GM10266 (cell line): ENCODE measurements around the gene PLIN4.

Source experiments
- DNase-seq: peaks from one replicate; pipeline ENCODE4 v3.0.0; 2012; ENCODE audit errors: extremely low spot score
- TF ChIP-seq, protein P1 (sequence below): IDR thresholded peaks from 2 replicates; pipeline ENCODE4 v1.5.1; 2012; ENCODE audit warnings: mild to moderate bottlenecking, low read depth; ENCODE audit not compliant: control insufficient read depth, insufficient read depth; ENCODE audit errors: missing control alignments

PLIN4 gene

DNA sequence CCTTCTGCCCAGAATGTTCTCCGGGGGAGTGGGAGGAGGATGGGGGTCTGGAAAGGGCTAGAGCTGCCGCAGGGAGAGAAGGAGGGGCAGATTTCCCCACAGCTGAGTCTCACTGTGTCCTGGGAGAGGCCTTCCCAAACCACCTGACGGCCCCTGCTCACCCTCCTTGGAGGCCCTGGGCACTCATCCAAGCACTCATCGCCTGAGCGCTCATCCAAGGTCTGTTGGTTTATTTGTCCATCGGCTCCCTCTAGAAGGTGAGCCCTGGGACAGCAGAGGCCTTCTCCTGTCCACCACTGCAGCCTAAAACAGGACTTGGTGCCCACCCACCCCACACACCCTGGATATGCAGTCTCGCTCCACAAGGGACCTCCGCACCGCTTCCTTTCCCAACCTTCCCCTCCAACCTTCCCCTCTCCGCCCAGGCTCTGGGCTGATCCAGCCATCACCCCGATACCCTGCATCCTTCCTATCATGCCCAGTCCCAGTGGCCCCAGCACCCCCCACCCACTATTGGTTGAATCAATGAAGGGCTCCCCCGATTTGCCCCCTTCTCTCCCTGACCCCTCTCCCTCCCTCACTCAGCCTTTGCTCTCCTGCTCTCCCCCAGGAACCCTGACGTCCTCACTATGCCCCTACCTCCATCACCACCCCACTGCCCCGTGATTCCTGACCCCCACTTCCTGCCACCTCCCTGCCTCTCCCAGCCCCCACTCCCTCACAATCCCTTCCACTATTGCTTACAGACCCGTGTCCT is 62.4 kb downstream of the PLIN4 start:
- TF ChIP-seq, protein P1, sequence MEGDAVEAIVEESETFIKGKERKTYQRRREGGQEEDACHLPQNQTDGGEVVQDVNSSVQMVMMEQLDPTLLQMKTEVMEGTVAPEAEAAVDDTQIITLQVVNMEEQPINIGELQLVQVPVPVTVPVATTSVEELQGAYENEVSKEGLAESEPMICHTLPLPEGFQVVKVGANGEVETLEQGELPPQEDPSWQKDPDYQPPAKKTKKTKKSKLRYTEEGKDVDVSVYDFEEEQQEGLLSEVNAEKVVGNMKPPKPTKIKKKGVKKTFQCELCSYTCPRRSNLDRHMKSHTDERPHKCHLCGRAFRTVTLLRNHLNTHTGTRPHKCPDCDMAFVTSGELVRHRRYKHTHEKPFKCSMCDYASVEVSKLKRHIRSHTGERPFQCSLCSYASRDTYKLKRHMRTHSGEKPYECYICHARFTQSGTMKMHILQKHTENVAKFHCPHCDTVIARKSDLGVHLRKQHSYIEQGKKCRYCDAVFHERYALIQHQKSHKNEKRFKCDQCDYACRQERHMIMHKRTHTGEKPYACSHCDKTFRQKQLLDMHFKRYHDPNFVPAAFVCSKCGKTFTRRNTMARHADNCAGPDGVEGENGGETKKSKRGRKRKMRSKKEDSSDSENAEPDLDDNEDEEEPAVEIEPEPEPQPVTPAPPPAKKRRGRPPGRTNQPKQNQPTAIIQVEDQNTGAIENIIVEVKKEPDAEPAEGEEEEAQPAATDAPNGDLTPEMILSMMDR = no peak
- no peak for DNase-seq

GRCh38 chr19:4454747-4455718 is 63.3 kb downstream of the PLIN4 start:
- DNase-seq = no peak
- TF ChIP-seq, protein P1 = no peak

GRCh38 chr19:4453232-4454179 is 64.8 kb downstream of the PLIN4 start:
- TF ChIP-seq, protein P1 = no peak
- no peak for DNase-seq

GRCh38 chr19:4452230-4452990 is 65.9 kb downstream of the PLIN4 start:
- no peak for DNase-seq
- TF ChIP-seq, protein P1 = no peak
